CD4-positive, alpha-beta T cell treated with Interleukin-15 for 4 hours (primary cell): ENCODE measurements around the gene LOXL3.

ENCODE experiments used
- DNase-seq: peaks from one replicate; pipeline ENCODE4 v3.0.0-alpha.2; 2020; ENCODE audit warnings: low spot score

The LOXL3 gene

DNA sequence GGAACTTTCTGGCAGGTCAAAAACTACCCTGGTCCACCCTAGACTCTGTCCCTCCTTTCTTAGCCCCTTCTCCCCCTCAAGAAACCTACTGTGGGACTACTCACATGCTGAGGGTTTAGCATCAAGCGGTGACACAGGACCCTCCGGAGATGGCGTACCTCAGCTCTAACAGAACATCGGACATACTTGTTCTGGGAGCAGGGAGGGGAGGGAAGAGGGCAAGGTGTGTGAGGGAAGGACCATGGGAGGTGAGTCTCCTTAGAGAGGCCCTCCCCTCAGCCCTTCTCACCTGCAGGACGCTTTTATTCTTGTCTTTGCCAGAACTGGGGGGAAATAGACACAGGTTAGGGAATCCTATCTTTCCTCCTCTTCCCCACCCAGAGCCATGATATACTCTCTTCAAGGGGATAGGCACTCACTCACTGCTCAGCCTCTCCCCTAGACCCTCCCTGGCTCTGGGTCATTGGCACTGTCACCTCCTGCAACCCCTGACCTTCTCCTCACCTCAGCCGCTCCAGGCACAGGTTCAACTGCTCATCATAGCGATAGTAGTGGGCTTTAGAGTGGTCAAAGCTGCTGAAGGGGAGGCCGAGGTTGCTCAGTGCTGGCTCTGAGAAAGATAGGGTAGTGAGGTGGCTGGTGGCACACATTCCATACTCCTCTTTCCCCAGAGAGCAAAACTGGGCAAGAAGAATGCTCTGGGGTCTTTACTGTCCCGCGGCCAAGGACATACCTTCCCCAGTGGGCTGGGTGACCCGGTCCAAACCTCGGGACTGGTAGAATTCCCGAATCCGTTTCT, 48.1 kb downstream of the LOXL3 start:
- no peak for DNase-seq

DNA sequence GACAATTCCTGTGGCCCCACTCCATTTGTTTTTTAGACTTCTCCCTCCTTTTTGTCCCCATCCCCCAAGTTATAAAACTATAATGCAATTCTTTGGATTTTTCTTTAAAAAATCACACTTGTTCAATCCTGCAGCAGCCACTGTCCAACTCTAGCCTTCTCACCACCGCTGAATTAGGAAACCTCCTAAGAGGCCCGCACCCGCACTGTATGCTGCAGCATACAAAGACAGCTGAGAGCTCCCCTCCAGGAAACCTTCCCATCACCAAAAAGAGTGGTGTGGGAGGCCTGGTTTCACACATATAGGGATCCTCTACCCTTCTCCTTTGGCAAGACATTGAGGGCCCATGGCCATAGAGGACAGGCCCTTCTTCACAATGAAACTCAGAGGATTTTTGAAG, 49.2 kb downstream of the LOXL3 start:
- no peak for DNase-seq

- DNase-seq = no peak
Measured at GRCh38 chr2:74503506-74504475, 50.0 kb downstream of the LOXL3 start.

GRCh38 chr2:74502720-74503505, 50.8 kb downstream of the LOXL3 start:
- peak; percentile 56 for DNase-seq

DNA sequence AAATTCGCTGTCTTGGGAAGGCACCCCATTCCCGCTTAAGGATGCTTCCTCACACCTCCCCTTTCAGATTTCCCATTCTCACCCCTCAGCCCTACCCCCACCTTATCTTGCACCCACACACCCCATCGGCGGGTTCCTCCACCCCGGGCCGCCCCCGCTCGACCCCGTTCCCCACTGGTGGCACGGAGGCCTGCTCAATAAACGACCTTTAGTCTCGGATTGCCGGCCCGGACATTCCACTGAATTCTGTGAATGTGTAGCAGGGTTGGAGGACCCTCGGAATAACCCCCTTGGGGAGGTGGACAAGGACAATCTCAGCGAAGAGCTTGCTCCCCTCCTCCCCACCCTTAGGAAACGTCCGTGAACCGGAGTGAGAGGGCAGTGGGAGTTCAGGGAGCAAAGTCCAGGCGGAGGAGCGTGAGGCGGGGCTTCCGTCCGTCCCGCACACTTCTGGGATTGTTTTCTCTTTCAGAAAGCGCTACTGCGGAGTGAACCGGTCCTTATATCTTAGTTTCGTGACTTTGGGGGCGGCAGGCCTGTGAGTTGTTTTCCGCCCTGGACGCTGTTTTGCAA, 51.5 kb downstream of the LOXL3 start:
- no peak for DNase-seq

- no peak for DNase-seq
Measured at GRCh38 chr2:74501335-74502071, 52.2 kb downstream of the LOXL3 start.

DNA sequence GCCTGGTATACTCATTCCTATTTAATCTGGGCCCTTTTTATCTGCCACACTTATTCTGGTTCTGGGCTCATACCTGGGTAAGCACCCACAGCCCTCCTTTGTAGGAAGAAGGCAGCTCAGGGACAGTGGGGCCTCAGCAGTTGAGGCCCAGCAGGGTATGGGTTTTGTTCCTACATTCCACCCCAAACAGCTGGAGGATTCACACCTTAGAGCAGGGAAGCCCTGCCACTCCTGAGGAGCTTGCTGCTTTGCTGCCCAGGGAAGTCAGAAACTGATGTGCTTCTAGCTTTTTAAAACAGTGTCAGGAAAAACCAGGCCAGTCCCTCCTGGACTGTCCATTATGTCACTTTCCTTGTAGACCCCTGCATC, 53.2 kb downstream of the LOXL3 start:
- DNase-seq = no peak

DNA sequence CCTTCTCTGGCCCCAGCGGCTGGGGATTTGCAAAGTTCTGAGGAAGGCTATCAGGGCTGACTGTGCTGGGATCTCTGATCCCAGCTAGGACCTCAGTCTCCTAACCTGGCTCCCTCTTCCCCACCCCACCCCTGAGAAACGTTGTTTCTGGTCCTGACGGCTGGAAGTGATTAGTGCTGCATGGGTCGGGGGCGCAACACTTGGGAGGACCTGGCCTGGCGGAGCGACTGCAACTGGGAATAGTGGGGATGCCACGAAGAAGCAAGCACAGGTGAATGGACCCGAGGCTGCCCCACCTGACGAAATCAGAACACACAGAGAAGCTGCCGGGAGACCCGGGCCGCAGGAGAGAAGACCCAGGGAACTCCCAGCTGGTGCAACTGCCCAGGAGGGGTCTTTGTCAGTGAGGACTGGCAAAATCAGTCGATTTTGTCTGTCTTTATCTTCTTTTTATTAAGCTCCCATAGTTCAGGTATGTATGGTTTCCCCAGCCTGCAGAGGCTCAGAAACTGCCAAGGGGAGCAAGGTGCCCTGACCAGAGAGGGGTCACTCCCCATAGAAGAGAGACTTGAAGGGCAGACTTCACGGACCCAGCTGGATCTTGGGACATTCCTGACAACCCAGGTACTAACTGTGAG, 53.7 kb downstream of the LOXL3 start:
- DNase-seq = no peak

DNA sequence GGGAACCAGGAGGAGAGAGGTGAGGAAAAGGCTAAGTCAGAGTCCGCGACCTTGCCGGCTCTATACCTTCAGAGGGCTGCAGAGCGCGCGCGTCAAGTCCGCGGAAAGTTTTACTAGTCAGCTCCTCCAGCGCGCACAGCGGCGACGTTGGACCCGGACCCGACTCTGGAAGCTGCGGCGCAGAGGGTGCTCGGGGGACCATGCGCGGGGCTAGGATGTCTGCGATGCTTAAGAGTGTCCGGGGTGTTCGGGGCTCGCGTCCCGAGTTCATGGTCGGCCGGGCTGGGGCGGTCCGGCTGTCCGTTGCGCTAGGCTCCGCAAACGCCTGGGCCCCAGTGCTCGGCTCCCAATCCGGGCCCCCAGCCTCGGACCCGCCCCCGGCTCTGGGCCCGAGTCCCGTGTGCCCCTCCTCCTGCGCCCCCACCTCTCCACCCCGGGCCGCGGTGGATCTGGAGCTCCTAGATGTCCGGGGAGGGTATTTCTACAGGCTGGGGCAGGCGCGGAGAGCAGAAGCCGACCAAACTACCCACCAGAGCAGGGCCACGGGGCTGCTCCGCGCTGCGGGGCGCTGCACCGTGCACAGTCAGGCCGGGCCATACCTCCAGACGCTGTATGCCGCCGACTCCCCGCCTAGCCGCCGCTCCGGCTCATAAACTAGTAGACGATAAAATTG, 54.3 kb downstream of the LOXL3 start, which contains the start of gene LBX2:
Gene LBX2, minus strand, starts transcription at position 337 of the 673 bp plus-strand sequence. Its CDS starts 66 bp downstream, at position 271.
- DNase-seq = no peak

- peak; percentile 45 for DNase-seq
Measured at GRCh38 chr2:74498500-74499266, 55.1 kb downstream of the LOXL3 start.

- no peak for DNase-seq
Measured at GRCh38 chr2:74497777-74498499, 55.8 kb downstream of the LOXL3 start.

GRCh38 chr2:74496997-74497776, 56.6 kb downstream of the LOXL3 start:
- no peak for DNase-seq

- no peak for DNase-seq
Measured at GRCh38 chr2:74495440-74495839, 58.3 kb downstream of the LOXL3 start.

- DNase-seq = no peak
Measured at GRCh38 chr2:74493546-74493945, 60.2 kb downstream of the LOXL3 start.

GRCh38 chr2:74491648-74492544, 61.8 kb downstream of the LOXL3 start:
- no peak for DNase-seq

DNA sequence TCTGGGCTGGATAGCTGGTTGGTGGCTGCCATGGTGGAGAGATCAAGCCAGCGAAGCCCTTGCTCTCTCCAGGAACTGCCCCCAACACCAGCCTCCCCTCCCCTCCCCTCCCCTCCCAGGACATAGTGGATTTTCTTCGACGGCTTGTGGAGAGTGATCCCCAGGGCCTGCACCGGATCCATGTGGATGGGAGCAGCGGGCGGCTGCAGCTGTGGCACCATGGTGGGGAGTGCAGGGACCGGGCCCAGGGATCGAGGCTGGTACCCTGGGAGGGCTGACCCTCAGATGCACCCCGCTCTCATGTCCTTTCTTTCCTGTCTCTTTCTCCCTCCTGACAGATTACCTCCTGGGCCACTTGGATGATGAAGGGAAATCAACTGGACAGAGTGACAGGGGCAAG, 63.8 kb downstream of the LOXL3 start:
- DNase-seq = no peak
